ENCODE measurements around the gene NR3C1. TPM values are rescaled to one million over a fixed set of nuclear protein-coding genes. Genes with fewer than 3 reads are reported as not detected.

NR3C1 gene
- total RNA-seq, 1 experiment from 2014 or later = 17.5 TPM

DNA sequence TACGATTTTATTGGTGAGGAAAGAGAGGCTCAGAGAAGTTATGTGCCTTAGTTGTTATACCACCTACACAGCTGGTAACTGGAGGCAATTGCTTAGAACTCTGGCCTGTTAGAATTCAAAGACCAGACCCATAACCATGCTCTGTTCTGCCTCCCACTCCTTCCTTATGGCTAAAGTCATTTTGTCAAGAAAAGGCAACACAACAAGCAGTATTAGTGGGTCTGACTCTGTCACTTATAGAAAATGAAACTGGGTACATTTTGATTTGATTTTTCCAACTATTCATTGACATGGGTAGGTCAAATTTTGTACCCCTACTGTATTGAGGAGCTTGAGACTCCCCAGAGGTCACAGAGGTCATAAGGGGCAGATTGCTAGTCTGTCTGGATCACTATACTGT is 44.5 kb upstream of the NR3C1 start:
- Mint-ChIP-seq H3K27ac (ENCODE audit: unreplicated experiment) (no peak overlapping the region), H3K4me3 (ENCODE audit: unreplicated experiment) (no peak overlapping the region), H3K27me3 (ENCODE audit: insufficient read depth, unreplicated experiment) (no peaks in the 10 kb centered on the region), H3K9me3 (ENCODE audit: unreplicated experiment) (peaks cover 8% of the 10 kb centered on the region), H3K36me3 (ENCODE audit: insufficient read depth, unreplicated experiment) (no peaks in the 10 kb centered on the region), H3K4me1 (ENCODE audit: low read depth, unreplicated experiment) (no peaks in the 10 kb centered on the region)
- intact Hi-C loops (cut with micrococcal nuclease; ENCODE audit: unreplicated experiment) = no loop called here
- TF ChIP-seq, protein P1, sequence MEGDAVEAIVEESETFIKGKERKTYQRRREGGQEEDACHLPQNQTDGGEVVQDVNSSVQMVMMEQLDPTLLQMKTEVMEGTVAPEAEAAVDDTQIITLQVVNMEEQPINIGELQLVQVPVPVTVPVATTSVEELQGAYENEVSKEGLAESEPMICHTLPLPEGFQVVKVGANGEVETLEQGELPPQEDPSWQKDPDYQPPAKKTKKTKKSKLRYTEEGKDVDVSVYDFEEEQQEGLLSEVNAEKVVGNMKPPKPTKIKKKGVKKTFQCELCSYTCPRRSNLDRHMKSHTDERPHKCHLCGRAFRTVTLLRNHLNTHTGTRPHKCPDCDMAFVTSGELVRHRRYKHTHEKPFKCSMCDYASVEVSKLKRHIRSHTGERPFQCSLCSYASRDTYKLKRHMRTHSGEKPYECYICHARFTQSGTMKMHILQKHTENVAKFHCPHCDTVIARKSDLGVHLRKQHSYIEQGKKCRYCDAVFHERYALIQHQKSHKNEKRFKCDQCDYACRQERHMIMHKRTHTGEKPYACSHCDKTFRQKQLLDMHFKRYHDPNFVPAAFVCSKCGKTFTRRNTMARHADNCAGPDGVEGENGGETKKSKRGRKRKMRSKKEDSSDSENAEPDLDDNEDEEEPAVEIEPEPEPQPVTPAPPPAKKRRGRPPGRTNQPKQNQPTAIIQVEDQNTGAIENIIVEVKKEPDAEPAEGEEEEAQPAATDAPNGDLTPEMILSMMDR (IDR thresholded peaks at IDR 0.05; ENCODE audit: insufficient read depth in 1 of 2, low read depth in 1 of 2, low read length in 1 of 2, severe bottlenecking in 1 of 2, unreplicated experiment in 1 of 2) = no peak
- no peaks in the 10 kb centered on the region for H3K4me1 ChIP-seq
- no peaks in the 10 kb centered on the region for H3K27me3 ChIP-seq (replicated peaks; ENCODE audit: control insufficient read depth, insufficient read depth, low read length)
- no TSS peak for BruUV-seq (replicated peaks)
- no peaks in the 10 kb centered on the region; the same call in 1 of the 2 replicates for H3K9me3 ChIP-seq
- POLR2A ChIA-PET = no interaction called here
- no peak overlapping the region for H3K4me3 ChIP-seq (ENCODE audit: low read depth, low read length)
- CTCF ChIA-PET = no interaction called here
- no peak for DNase-seq
- no peaks in the 10 kb centered on the region for H3K36me3 ChIP-seq (ENCODE audit: control insufficient read depth, insufficient read depth, low read length)

DNA sequence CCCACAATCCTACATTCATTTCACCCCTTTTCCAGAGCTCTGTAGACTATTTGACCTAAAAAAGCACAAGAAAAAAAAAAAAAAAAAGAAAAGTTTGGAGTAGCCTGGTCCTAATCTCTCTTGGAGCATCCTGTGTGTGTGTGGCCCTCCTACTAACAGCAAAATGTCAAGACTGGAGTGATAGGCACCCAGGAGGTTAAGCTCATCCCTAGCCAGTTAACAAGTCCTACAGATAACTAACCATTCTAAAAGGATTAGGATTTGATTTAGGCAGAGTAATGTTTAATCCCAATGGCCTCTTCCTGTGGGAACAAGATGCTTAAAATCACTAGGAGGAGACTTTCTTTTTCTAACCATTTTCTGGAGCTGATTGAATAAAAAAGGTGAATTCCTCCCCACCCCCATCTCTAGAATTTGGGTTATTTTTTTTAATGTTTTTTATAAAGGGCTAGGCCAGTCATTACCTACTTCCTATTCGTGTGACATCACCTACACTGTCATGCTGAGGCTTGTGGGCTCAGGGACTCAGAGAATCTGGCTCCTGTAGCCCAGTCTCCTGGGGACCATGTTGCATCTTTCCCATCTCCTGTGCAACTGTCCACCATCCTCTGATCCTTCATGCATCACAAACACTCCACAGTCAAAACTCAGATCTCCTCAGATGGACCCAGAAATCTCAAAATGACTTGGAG is 43.2 kb upstream of the NR3C1 start:
- H3K27ac Mint-ChIP-seq (ENCODE audit: unreplicated experiment) = no peak overlapping the region
- no peaks in the 10 kb centered on the region for H3K27me3 ChIP-seq (replicated peaks; ENCODE audit: control insufficient read depth, insufficient read depth, low read length)
- ChIA-PET POLR2A (interaction anchor here (0.7 kb wide), 1 partner anchor 11 kb away, joined by 5 read pairs; no protein-coding TSS in a partner anchor), CTCF (interaction anchor here (0.6 to 0.7 kb wide), 2 partner anchors 99 to 721 kb away, joined by 3 to 4 read pairs; no protein-coding TSS in a partner anchor)
- H3K9me3 Mint-ChIP-seq (ENCODE audit: unreplicated experiment) = no peaks in the 10 kb centered on the region
- no peaks in the 10 kb centered on the region for H3K36me3 Mint-ChIP-seq (ENCODE audit: insufficient read depth, unreplicated experiment)
- H3K4me3 ChIP-seq (ENCODE audit: low read depth, low read length) = no peak overlapping the region
- no peaks in the 10 kb centered on the region for H3K4me1 Mint-ChIP-seq (ENCODE audit: low read depth, unreplicated experiment)
- H3K4me1 ChIP-seq = no peaks in the 10 kb centered on the region
- no peaks in the 10 kb centered on the region for H3K9me3 ChIP-seq
- TF ChIP-seq, protein P1 (IDR thresholded peaks at IDR 0.05; ENCODE audit: insufficient read depth in 1 of 2, low read depth in 1 of 2, low read length in 1 of 2, severe bottlenecking in 1 of 2, unreplicated experiment in 1 of 2) = no peak
- no peak overlapping the region for H3K4me3 Mint-ChIP-seq (ENCODE audit: unreplicated experiment)
- intact Hi-C loops (cut with micrococcal nuclease; ENCODE audit: unreplicated experiment) = no loop called here
- H3K27me3 Mint-ChIP-seq (ENCODE audit: insufficient read depth, unreplicated experiment) = no peaks in the 10 kb centered on the region
- H3K36me3 ChIP-seq (ENCODE audit: control insufficient read depth, insufficient read depth, low read length) = no peaks in the 10 kb centered on the region
- no TSS peak for BruUV-seq (replicated peaks)
- no peak for DNase-seq

DNA sequence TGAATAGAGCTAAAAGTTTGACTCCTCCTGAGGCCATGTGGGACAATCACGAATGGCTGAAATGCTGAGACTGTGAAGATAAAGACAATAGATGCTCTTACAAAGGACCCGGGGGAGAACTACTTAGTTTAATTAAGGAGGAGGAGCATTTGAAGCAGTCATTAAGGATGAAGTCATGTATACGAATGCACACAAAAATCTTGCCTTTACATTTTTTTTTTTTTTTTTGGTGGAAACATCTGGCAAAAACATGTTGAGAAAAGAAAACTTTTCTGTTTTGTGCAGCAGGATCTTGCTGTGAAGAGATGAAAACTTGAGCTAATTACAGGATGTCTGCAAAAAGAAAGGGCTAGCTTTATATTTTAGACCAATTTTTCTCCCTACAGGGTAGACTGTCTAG is 42.3 kb upstream of the NR3C1 start:
- H3K27me3 ChIP-seq (replicated peaks; ENCODE audit: control insufficient read depth, insufficient read depth, low read length) = no peaks in the 10 kb centered on the region
- POLR2A ChIA-PET = no interaction called here
- H3K4me3 ChIP-seq (ENCODE audit: low read depth, low read length) = no peak overlapping the region
- no peaks in the 10 kb centered on the region for H3K9me3 ChIP-seq
- intact Hi-C loops (cut with micrococcal nuclease; ENCODE audit: unreplicated experiment) = no loop called here
- no peaks in the 10 kb centered on the region for H3K9me3 Mint-ChIP-seq (ENCODE audit: unreplicated experiment)
- H3K27me3 Mint-ChIP-seq (ENCODE audit: insufficient read depth, unreplicated experiment) = no peaks in the 10 kb centered on the region
- no peak for DNase-seq
- H3K4me3 Mint-ChIP-seq (ENCODE audit: unreplicated experiment) = no peak overlapping the region
- no peaks in the 10 kb centered on the region for H3K4me1 ChIP-seq
- BruUV-seq (replicated peaks) = no TSS peak
- H3K27ac Mint-ChIP-seq (ENCODE audit: unreplicated experiment) = no peak overlapping the region
- H3K36me3 ChIP-seq (ENCODE audit: control insufficient read depth, insufficient read depth, low read length) = no peaks in the 10 kb centered on the region
- no peaks in the 10 kb centered on the region for H3K4me1 Mint-ChIP-seq (ENCODE audit: low read depth, unreplicated experiment)
- TF ChIP-seq, protein P1 (IDR thresholded peaks at IDR 0.05; ENCODE audit: insufficient read depth in 1 of 2, low read depth in 1 of 2, low read length in 1 of 2, severe bottlenecking in 1 of 2, unreplicated experiment in 1 of 2) = no peak
- CTCF ChIA-PET = interaction anchor here (0.6 to 0.7 kb wide), 2 partner anchors 98 to 720 kb away, joined by 3 to 4 read pairs; no protein-coding TSS in a partner anchor
- no peaks in the 10 kb centered on the region for H3K36me3 Mint-ChIP-seq (ENCODE audit: insufficient read depth, unreplicated experiment)
